Measurements from ENCODE around the gene NOS3. TPM values are rescaled to one million over a fixed set of nuclear protein-coding genes. Genes with fewer than 3 reads are reported as not detected.

Gene NOS3
- total and polyA plus RNA-seq, 9 of the 15 experiments (the other 6 are each of a cell fraction or from before 2014, with no cell fraction given), result 1.1 to 121 (median 23.6) TPM

- TF ChIP-seq ZFP91 (CRISPR knock-in tag; IDR thresholded peaks at IDR 0.05) (no peak), MAFF (IDR thresholded peaks at IDR 0.05; ENCODE audit: low read length) (no peak), NR2C2 (CRISPR knock-in tag; IDR thresholded peaks at IDR 0.05) (0 out of 2 replicates have a peak, but pooled peaks have one; percentile 17), NR2C2 (tag; IDR thresholded peaks at IDR 0.05) (peak; percentile 65), CREB1 (IDR thresholded peaks at IDR 0.05) (peak; percentile 76), CREB1 (CRISPR knock-in tag; IDR thresholded peaks at IDR 0.05) (peak; percentile 57), TBP (optimal IDR thresholded peaks at IDR 0.05; ENCODE audit: low read depth, low read length) (peak; percentile 57), ZNF512 (tag; IDR thresholded peaks at IDR 0.05) (no peak), ZNF165 (CRISPR knock-in tag; IDR thresholded peaks at IDR 0.05; ENCODE audit: borderline replicate concordance) (no peak; the same call in 1 of the 2 replicates), SMARCC2 (IDR thresholded peaks at IDR 0.05; ENCODE audit: low read depth) (no peak; the same call in 1 of the 2 replicates), HIVEP1 (CRISPR knock-in tag; IDR thresholded peaks at IDR 0.05) (peak; percentile 95), ZNF347 (CRISPR knock-in tag; IDR thresholded peaks at IDR 0.05; ENCODE audit: low read depth) (no peak), LEF1 (IDR thresholded peaks at IDR 0.05) (peak; percentile 70), CREBBP (IDR thresholded peaks at IDR 0.05; ENCODE audit: low read depth, low read length) (no peak), ZNF134 (CRISPR knock-in tag; conservative IDR thresholded peaks at IDR 0.05) (peak; percentile 54; the same call in 1 of the 2 replicates), CEBPZ (IDR thresholded peaks at IDR 0.05; ENCODE audit: borderline replicate concordance, low read depth, low read length) (no peak), POLR2B (IDR thresholded peaks at IDR 0.05; ENCODE audit: low read depth, partially characterized antibody) (peak; percentile 59), ZBTB43 (CRISPR knock-in tag; IDR thresholded peaks at IDR 0.05) (no peak), TCF7 (IDR thresholded peaks at IDR 0.05; ENCODE audit: borderline replicate concordance) (peak; percentile 54), NUFIP1 (IDR thresholded peaks at IDR 0.05; ENCODE audit: partially characterized antibody) (no peak)
Observed at GRCh38 chr7:150994141-150994837, 3.5 kb downstream of the NOS3 start (continued).

Data from K562 (cell line).